HL-60 (cell line): ENCODE results near the gene FOXO1.
A peak's percentile ranks its signal among the peaks of the same experiment; 100 is the strongest.

Source experiments
- DNase-seq, 2 experiments: peaks; one replicate each; pipeline ENCODE4 v3.0.0-alpha.2; 2010 to 2020; ENCODE audit warnings: low read depth in 1 of 2, low spot score in 1 of 2
- H3K27ac ChIP-seq: fragments of 250-450 bp; sonication (Bioruptor Pico); replicated peaks from 2 replicates; pipeline ENCODE4 v1.5.1; 2020; ENCODE audit warnings: mild to moderate bottlenecking, moderate library complexity
- H3K27me3 ChIP-seq: fragments of 250-450 bp; sonication (Bioruptor Pico); 2 replicates; pipeline ENCODE4 v1.5.1; 2021; ENCODE audit warnings: mild to moderate bottlenecking, moderate library complexity; ENCODE audit not compliant: insufficient read depth, poor library complexity, severe bottlenecking
- H3K4me3 ChIP-seq: replicated peaks from 2 replicates; pipeline ENCODE4 v1.5.1; 2011; ENCODE audit warnings: mild to moderate bottlenecking, control low read depth, low read length; ENCODE audit not compliant: insufficient read depth
- GABPA ChIP-seq: IDR thresholded peaks from 2 replicates; pipeline ENCODE4 v1.6.1; 2012; ENCODE audit warnings: low read depth
- POLR2AphosphoS5 ChIP-seq: IDR thresholded peaks from 2 replicates; pipeline ENCODE4 v1.6.1; 2012; ENCODE audit warnings: low read depth
- SPI1 ChIP-seq: IDR thresholded peaks from 2 replicates; pipeline ENCODE4 v1.6.1; 2012; ENCODE audit warnings: low read depth, mild to moderate bottlenecking, borderline replicate concordance
- TF ChIP-seq, protein P1 (sequence below): IDR thresholded peaks from 2 replicates; pipeline ENCODE4 v1.6.1; 2012; ENCODE audit warnings: low read depth; ENCODE audit not compliant: insufficient replicate concordance
- TF ChIP-seq, protein P2 (sequence below): IDR thresholded peaks from one replicate; pipeline ENCODE4 v1.5.1; 2011; ENCODE audit warnings: low read length, control low read depth, inconsistent platforms; ENCODE audit not compliant: insufficient read depth

FOXO1 gene

GRCh38 chr13:40515702-40516101 is 150.7 kb downstream of the FOXO1 start:
- Histone ChIP-seq H3K4me3 (no peak overlapping the region), H3K27me3 (no peaks in the 10 kb centered on the region), H3K27ac (no peak overlapping the region)
- TF ChIP-seq, protein P1, sequence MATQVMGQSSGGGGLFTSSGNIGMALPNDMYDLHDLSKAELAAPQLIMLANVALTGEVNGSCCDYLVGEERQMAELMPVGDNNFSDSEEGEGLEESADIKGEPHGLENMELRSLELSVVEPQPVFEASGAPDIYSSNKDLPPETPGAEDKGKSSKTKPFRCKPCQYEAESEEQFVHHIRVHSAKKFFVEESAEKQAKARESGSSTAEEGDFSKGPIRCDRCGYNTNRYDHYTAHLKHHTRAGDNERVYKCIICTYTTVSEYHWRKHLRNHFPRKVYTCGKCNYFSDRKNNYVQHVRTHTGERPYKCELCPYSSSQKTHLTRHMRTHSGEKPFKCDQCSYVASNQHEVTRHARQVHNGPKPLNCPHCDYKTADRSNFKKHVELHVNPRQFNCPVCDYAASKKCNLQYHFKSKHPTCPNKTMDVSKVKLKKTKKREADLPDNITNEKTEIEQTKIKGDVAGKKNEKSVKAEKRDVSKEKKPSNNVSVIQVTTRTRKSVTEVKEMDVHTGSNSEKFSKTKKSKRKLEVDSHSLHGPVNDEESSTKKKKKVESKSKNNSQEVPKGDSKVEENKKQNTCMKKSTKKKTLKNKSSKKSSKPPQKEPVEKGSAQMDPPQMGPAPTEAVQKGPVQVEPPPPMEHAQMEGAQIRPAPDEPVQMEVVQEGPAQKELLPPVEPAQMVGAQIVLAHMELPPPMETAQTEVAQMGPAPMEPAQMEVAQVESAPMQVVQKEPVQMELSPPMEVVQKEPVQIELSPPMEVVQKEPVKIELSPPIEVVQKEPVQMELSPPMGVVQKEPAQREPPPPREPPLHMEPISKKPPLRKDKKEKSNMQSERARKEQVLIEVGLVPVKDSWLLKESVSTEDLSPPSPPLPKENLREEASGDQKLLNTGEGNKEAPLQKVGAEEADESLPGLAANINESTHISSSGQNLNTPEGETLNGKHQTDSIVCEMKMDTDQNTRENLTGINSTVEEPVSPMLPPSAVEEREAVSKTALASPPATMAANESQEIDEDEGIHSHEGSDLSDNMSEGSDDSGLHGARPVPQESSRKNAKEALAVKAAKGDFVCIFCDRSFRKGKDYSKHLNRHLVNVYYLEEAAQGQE: no peak
- TF ChIP-seq, protein P2, sequence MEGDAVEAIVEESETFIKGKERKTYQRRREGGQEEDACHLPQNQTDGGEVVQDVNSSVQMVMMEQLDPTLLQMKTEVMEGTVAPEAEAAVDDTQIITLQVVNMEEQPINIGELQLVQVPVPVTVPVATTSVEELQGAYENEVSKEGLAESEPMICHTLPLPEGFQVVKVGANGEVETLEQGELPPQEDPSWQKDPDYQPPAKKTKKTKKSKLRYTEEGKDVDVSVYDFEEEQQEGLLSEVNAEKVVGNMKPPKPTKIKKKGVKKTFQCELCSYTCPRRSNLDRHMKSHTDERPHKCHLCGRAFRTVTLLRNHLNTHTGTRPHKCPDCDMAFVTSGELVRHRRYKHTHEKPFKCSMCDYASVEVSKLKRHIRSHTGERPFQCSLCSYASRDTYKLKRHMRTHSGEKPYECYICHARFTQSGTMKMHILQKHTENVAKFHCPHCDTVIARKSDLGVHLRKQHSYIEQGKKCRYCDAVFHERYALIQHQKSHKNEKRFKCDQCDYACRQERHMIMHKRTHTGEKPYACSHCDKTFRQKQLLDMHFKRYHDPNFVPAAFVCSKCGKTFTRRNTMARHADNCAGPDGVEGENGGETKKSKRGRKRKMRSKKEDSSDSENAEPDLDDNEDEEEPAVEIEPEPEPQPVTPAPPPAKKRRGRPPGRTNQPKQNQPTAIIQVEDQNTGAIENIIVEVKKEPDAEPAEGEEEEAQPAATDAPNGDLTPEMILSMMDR: no peak
- TF ChIP-seq GABPA: no peak
- DNase-seq: no peak

- no peak overlapping the region for H3K4me3 ChIP-seq
- TF ChIP-seq, protein P2: no peak
- TF ChIP-seq POLR2AphosphoS5 (no peak), GABPA (no peak), SPI1 (0 out of 2 replicates have a peak, but pooled peaks have one; percentile 7)
- TF ChIP-seq, protein P1: no peak
- H3K27ac ChIP-seq: no peak overlapping the region
- no peaks in the 10 kb centered on the region for H3K27me3 ChIP-seq
- peak in 1 of 2 experiments; percentile 25 for DNase-seq
Measured at GRCh38 chr13:40514802-40515201, 151.6 kb downstream of the FOXO1 start.

DNA sequence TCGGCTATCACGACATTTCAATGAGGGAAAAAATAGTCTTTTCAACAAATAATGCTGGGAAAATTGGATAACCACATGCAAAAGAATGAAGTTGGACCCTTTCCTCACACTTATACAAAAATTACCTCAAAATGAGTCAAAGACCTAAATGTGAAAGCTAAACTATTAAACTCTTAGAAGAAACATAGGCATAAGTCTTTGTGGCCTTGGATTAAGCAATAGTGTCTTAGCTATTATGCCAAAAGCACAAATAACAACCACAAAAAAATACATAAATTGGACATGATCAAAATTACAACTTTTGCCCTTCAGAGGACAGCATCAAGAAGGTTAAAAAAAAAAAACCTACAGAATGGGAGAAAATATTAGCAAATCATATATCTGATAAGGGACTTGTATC is 156.6 kb downstream of the FOXO1 start:
- Histone ChIP-seq H3K27ac (no peak overlapping the region), H3K27me3 (no peaks in the 10 kb centered on the region)
- TF ChIP-seq GABPA (no peak), POLR2AphosphoS5 (no peak), SPI1 (no peak)
- TF ChIP-seq, protein P2: no peak
- TF ChIP-seq, protein P1: no peak

More for the DNA sequence above, 156.6 kb downstream of the FOXO1 start:
- H3K4me3 ChIP-seq: no peak overlapping the region
- no peak for DNase-seq
